AG04450 (cell line): ENCODE results near the gene ZNF624. TPM values are rescaled to one million over a fixed set of nuclear protein-coding genes. Genes with fewer than 3 reads are reported as not detected.
"Not testable (repeated sequence)": the region's sequence is repeated elsewhere in the genome, so short reads cannot be mapped to it uniquely, and the experiment has no call there.

ENCODE experiments used
- CTCF ChIA-PET: fragments of 300-600, 350-600 bp; formaldehyde crosslinking; extraction: SDS; loops from one replicate; lab custom pipeline; 2022; ENCODE audit warnings: antibody characterized with exemption, inconsistent platforms; lab: Charles Lee
- POLR2A ChIA-PET: fragments of 350-600 bp; formaldehyde crosslinking; extraction: SDS; loops from one replicate; lab custom pipeline; 2021; ENCODE audit warnings: antibody characterized with exemption, inconsistent platforms; lab: Yijun Ruan, JAX
- DNase-seq: peaks from one replicate; pipeline ENCODE4 v3.0.0-alpha.2; 2011; ENCODE audit warnings: low read depth, low spot score
- H3K27ac ChIP-seq: one replicate; pipeline ENCODE4 v1.5.1; 2012; ENCODE audit warnings: low read depth, low read length, control low read depth
- H3K27me3 ChIP-seq: one replicate; pipeline ENCODE4 v1.6.0; 2012; ENCODE audit warnings: low read length; ENCODE audit not compliant: control insufficient read depth, insufficient read depth
- H3K4me3 ChIP-seq: 2 replicates; pipeline ENCODE4 v1.5.1; 2011; ENCODE audit warnings: mild to moderate bottlenecking, low read depth, low read length, control low read depth
- H3K9me3 ChIP-seq: 2 replicates; pipeline ENCODE4 v1.5.1; 2012; ENCODE audit warnings: low read length; ENCODE audit not compliant: control insufficient read depth, insufficient read depth
- CTCF ChIP-seq: IDR thresholded peaks from 2 replicates; pipeline ENCODE4 v1.5.1; 2011; ENCODE audit warnings: low read depth, low read length, control low read depth, inconsistent platforms
- polyA plus RNA-seq: library from polyadenylated mRNA; depleted of rRNA; stranded (reverse); fragments of >200 nt; gene quantifications from 2 replicates; pipeline ENCODE4 v1.2.3, GENCODE V29; 2011

ZNF624 gene
- polyA plus RNA-seq, 1 experiment, result 2.2 TPM

- no peaks in the 10 kb centered on the region; the same call in 1 of the 2 replicates for H3K9me3 ChIP-seq
- CTCF ChIA-PET, result no interaction called here
These were observed 23.1 kb upstream of the ZNF624 start for GRCh38 chr17:16676676-16677268.

GRCh38 chr17:16666907-16667636 lies 13.4 kb upstream of the ZNF624 start:
- H3K9me3 ChIP-seq, H3K27ac ChIP-seq, POLR2A ChIA-PET, DNase-seq: not testable (repeated sequence)
- Histone ChIP-seq H3K27me3 (peaks cover 22% of the 10 kb centered on the region), H3K4me3 (peak overlapping the region; percentile 35; the same call in 1 of the 2 replicates)
- CTCF ChIA-PET, result interaction anchor here (1.0 kb wide), 1 partner anchor 78 kb away, joined by 4 read pairs; no protein-coding TSS in a partner anchor

More at GRCh38 chr17:16676676-16677268, 23.1 kb upstream of the ZNF624 start:
- no peak for DNase-seq
- no peak overlapping the region for H3K27ac ChIP-seq
- no peak overlapping the region for H3K4me3 ChIP-seq
- TF ChIP-seq CTCF, result no peak
- POLR2A ChIA-PET, result no interaction called here
- H3K27me3 ChIP-seq, result peaks cover 13% of the 10 kb centered on the region

GRCh38 chr17:16666553-16666906 lies 12.9 kb upstream of the ZNF624 start:
- H3K27ac ChIP-seq, H3K4me3 ChIP-seq, H3K9me3 ChIP-seq, POLR2A ChIA-PET, DNase-seq: not testable (repeated sequence)
- H3K27me3 ChIP-seq, result peaks cover 20% of the 10 kb centered on the region
- CTCF ChIA-PET, result interaction anchor here (1.0 kb wide), 1 partner anchor 77 kb away, joined by 4 read pairs; no protein-coding TSS in a partner anchor

GRCh38 chr17:16662936-16663335 lies 9.3 kb upstream of the ZNF624 start:
- H3K4me3 ChIP-seq, result no peak overlapping the region
- CTCF ChIA-PET, result no interaction called here
- POLR2A ChIA-PET, result no interaction called here

GRCh38 chr17:16661217-16661616 lies 7.6 kb upstream of the ZNF624 start:
- Histone ChIP-seq H3K9me3 (no peaks in the 10 kb centered on the region), H3K27me3 (peaks cover 2% of the 10 kb centered on the region), H3K4me3 (no peak overlapping the region), H3K27ac (no peak overlapping the region)
- POLR2A ChIA-PET, result no interaction called here
- CTCF ChIA-PET, result no interaction called here
- TF ChIP-seq CTCF, result no peak
- no peak for DNase-seq

More at GRCh38 chr17:16662936-16663335, 9.3 kb upstream of the ZNF624 start:
- Histone ChIP-seq H3K27ac (no peak overlapping the region), H3K27me3 (peaks cover 12% of the 10 kb centered on the region), H3K9me3 (no peaks in the 10 kb centered on the region; the same call in 1 of the 2 replicates)
- no peak for TF ChIP-seq CTCF
- no peak for DNase-seq

- Histone ChIP-seq H3K4me3 (peak overlapping the region; percentile 76), H3K9me3 (peaks cover 4% of the 10 kb centered on the region; the same call in 1 of the 2 replicates), H3K27ac (peak overlapping the region; percentile 42), H3K27me3 (peaks cover 3% of the 10 kb centered on the region)
- CTCF ChIA-PET, result interaction anchor here (0.9 to 1.9 kb wide), 3 partner anchors 64 to 339 kb away, joined by 3 to 13 read pairs (median 3); no protein-coding TSS in a partner anchor
- TF ChIP-seq CTCF, result no peak
- POLR2A ChIA-PET, result no interaction called here
- no peak for DNase-seq
These were observed 743 bp downstream of the ZNF624 start for GRCh38 chr17:16652847-16653366.
